Mucosa of stomach (tissue), 1 donor: Measurements from ENCODE around the gene LGALS7.
"Not testable (repeated sequence)": the region's sequence is repeated elsewhere in the genome, so short reads cannot be mapped to it uniquely, and the experiment has no call there.

Experiments used
- H3K27me3 ChIP-seq: one replicate; pipeline ENCODE4 v1.7.0; 2013; ENCODE audit warnings: mild to moderate bottlenecking, low read length; ENCODE audit not compliant: control insufficient read depth, insufficient read depth
- H3K36me3 ChIP-seq: one replicate; pipeline ENCODE4 v1.7.0; 2013; ENCODE audit warnings: low read length; ENCODE audit not compliant: control insufficient read depth, insufficient read depth
- H3K4me1 ChIP-seq: one replicate; pipeline ENCODE4 v1.7.0; 2013; ENCODE audit warnings: mild to moderate bottlenecking, low read length; ENCODE audit not compliant: control insufficient read depth, insufficient read depth
- H3K4me3 ChIP-seq: one replicate; pipeline ENCODE4 v1.7.0; 2013; ENCODE audit warnings: low read length
- H3K9ac ChIP-seq: one replicate; pipeline ENCODE4 v1.7.0; 2013; ENCODE audit warnings: mild to moderate bottlenecking, low read length, moderate library complexity
- H3K9me3 ChIP-seq: one replicate; pipeline ENCODE4 v1.7.0; 2013; ENCODE audit warnings: mild to moderate bottlenecking, low read length, moderate library complexity; ENCODE audit not compliant: control insufficient read depth
- donor health status: Pancreatic carcinoma.

The LGALS7 gene

DNA sequence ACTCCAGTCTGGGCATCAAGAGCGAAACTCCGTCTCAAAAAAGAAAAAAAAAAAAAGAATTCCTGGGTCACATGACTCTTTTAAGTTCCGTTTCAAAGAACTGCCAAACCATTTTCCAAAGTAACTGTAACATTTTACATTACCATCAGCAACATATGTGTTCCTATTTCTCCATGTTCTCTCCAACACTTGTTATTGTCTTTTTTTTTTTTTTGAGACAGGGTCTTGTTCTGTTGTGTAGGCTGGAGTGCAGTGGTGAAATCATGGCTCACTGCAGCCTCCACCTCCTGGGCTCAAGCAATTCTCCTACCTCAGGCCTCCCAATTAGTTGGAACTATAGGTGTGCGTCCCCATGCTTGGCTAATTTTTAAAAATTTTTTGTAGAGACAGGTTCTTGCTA, 22.2 kb upstream of the LGALS7 start:
- Histone ChIP-seq H3K9ac (no peak overlapping the region), H3K4me1 (no peaks in the 10 kb centered on the region), H3K9me3 (no peaks in the 10 kb centered on the region), H3K27me3 (no peaks in the 10 kb centered on the region), H3K36me3 (no peaks in the 10 kb centered on the region), H3K4me3 (no peak overlapping the region)

GRCh38 chr19:38793671-38794070, 20.4 kb upstream of the LGALS7 start:
- Histone ChIP-seq H3K4me3 (no peak overlapping the region), H3K4me1 (no peaks in the 10 kb centered on the region), H3K36me3 (no peaks in the 10 kb centered on the region), H3K9ac (no peak overlapping the region), H3K27me3 (no peaks in the 10 kb centered on the region), H3K9me3 (no peaks in the 10 kb centered on the region)

GRCh38 chr19:38793177-38793576, 19.9 kb upstream of the LGALS7 start:
- Histone ChIP-seq H3K9ac (no peak overlapping the region), H3K9me3 (no peaks in the 10 kb centered on the region), H3K4me1 (no peaks in the 10 kb centered on the region), H3K27me3 (no peaks in the 10 kb centered on the region), H3K4me3 (no peak overlapping the region), H3K36me3 (no peaks in the 10 kb centered on the region)

GRCh38 chr19:38792250-38793111, 19.2 kb upstream of the LGALS7 start:
- H3K9ac ChIP-seq, result no peak overlapping the region
- no peaks in the 10 kb centered on the region for H3K36me3 ChIP-seq
- H3K4me1 ChIP-seq, result no peaks in the 10 kb centered on the region
- no peak overlapping the region for H3K4me3 ChIP-seq
- no peaks in the 10 kb centered on the region for H3K9me3 ChIP-seq
- H3K27me3 ChIP-seq, result no peaks in the 10 kb centered on the region

- not testable (repeated sequence) for H3K27me3 ChIP-seq, H3K9me3 ChIP-seq, H3K4me1 ChIP-seq, H3K36me3 ChIP-seq, H3K4me3 ChIP-seq, H3K9ac ChIP-seq
Measured at GRCh38 chr19:38791451-38792064, 18.2 kb upstream of the LGALS7 start.

DNA sequence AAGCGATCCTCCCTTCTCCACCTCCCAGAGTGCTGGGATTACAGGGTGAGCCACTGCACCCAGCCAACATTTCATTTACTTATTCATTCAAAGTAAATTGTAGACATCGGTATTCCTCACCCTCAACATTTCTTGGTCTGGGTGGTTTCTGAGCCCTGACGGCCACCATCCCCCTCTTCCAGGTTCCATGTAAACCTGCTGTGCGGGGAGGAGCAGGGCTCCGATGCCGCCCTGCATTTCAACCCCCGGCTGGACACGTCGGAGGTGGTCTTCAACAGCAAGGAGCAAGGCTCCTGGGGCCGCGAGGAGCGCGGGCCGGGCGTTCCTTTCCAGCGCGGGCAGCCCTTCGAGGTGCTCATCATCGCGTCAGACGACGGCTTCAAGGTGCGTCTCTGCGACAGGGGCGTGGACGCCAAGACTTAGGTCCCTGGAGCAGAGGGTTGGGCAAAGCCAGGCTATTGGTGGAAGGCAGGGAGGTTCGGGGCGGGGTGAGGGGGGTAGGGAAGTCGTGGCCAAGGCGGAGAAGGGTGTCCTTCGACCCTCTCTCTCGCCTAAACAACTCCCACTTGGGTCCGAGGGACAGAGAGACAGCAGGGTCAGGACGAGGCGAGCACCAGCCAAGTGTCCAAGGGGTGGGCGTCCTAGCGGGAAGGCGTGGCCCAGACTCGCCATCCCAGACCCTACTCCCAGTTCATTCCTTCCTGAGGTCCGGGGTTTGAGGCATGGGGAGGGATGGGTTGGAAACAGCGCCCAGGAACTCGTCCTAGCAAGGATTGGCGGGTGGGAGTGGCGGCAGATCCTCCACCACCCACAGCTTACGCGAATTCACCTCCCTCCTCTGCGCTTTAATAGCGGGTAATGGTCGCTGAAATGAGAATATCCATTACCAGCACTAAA, 17.4 kb upstream of the LGALS7 start:
- H3K4me3 ChIP-seq, H3K4me1 ChIP-seq, H3K27me3 ChIP-seq, H3K36me3 ChIP-seq, H3K9ac ChIP-seq, H3K9me3 ChIP-seq: not testable (repeated sequence)

DNA sequence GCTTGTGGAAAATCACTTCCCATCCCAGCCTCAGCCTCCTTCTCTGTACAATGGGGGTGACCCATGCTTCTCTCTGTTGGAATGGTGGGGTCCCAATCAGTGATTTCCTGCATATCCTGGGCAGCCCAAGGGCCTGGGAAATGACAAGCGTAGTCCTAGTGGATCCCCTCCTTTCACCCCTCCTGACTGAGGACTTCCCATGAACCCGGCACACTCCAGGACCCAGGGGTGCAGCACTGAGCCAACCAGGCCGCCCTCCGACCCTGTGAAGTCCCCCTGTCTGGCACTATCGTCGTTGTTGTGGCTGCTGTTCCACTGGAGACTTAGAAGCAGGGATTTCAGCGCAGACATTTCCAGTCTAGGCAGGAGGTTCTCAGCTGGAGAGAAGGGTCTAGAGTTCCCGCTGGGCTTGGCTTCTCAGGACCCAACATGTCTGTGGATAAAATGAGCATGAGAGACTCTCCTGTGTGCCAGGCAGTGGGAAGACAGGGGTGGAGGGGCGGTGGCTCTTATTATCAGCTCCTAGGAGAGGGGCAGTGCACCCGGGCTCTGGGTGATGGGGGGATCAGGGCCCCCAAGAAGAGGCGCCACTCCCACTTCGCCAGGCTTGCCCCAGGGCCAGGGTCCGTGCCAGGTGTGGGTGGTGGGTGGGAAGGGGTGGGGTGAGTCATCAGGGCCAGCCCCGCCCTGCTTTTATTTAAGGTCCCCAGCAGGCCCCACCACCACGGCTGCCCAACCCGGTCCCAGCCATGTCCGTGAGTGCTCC, 15.3 kb upstream of the LGALS7 start, which contains the start of gene LGALS7B:
Gene LGALS7B (plus strand): TSS at position 723 of the 766 bp plus-strand sequence. CDS start 27 bp downstream, at position 750.
- Histone ChIP-seq H3K36me3 (no peaks in the 10 kb centered on the region), H3K4me1 (peaks cover 3% of the 10 kb centered on the region), H3K9ac (no peak within 1 kb of the TSS), H3K4me3 (no peak within 1 kb of the TSS), H3K9me3 (no peaks in the 10 kb centered on the region), H3K27me3 (no peaks in the 10 kb centered on the region)

DNA sequence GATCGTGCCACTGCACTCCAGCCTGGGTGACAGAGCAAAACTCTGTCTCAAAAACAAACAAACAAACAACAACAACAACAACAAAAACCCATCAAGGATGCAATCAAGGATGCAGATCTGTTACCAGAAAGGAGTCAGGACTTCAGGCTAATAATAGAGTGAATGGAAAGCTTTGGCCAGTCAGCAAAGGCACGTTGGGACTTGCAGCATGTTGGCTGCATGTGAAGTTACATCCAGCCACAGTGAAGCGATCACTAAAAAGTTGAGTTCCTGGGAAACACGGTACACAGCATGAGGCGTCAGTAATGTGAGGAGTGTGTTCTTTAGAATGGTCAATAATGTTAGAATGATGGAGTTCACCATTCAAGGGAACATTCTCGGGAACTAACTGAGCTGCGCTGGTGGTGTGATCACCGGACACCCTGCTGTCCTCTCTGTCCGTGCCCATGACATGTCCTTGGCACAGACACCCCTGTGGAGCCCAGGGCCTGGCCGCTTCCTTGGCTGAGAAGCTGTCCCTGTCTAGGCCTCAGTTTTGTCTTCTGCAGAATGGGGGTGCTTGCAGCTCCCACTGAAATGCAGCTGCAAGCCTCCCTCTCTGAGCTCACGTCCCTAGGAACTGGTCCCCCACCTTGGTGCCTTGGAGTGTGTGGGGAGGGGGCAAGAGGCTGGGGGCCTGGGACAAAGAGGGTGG, 13.4 kb upstream of the LGALS7 start:
- Histone ChIP-seq H3K27me3 (no peaks in the 10 kb centered on the region), H3K4me1 (peaks cover 3% of the 10 kb centered on the region), H3K9ac (no peak overlapping the region), H3K9me3 (no peaks in the 10 kb centered on the region), H3K36me3 (no peaks in the 10 kb centered on the region), H3K4me3 (no peak overlapping the region)

DNA sequence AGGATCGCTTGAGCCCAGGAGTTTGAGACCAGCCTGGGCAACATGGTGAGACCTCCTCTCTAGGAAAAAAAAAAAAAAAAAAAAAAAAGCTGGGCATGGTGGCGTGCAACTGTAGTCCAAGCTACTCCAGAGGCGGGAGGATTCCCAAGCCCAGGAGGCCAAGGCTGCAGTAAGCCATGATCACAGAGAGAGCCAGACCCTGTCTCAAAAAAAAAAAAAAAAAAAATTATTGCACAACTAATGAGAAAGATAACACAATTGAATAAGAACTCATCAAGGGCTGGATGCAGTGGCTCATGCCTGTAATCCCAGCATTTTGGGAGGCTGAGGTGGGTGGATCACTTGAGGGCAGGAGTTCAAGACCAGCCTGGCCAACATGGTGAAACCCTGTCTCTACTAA, 12.7 kb upstream of the LGALS7 start:
- H3K36me3 ChIP-seq, H3K4me1 ChIP-seq, H3K9me3 ChIP-seq, H3K27me3 ChIP-seq, H3K9ac ChIP-seq, H3K4me3 ChIP-seq: not testable (repeated sequence)

DNA sequence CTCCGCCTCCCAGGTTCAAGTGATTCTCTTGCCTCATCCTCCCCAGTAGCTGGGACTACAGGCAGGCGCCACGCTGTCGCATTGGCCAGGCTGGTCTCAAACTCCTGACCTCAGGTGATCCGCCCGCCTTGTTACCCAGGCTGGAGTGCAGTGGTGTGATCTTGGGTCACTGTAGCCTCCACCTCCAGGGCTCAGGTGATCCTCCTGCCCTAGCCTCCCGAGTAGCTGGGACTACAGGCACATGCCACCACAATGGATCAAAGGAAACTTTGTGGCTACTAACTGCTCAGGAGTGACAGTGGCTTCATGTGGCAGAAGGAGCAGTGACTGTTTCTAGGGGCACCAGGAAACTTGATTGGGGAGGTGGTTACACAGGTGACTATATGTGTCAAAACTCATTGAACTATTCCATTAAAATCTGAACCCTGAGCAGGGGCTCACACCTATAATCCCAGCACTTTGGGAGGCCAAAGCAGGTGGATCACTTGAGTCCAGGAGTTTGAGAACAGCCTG, 11.9 kb upstream of the LGALS7 start:
- no peak overlapping the region for H3K4me3 ChIP-seq
- H3K36me3 ChIP-seq, result no peaks in the 10 kb centered on the region

GRCh38 chr19:38784224-38784623, 10.9 kb upstream of the LGALS7 start:
- H3K9ac ChIP-seq, result no peak overlapping the region
- no peaks in the 10 kb centered on the region for H3K9me3 ChIP-seq
- H3K4me3 ChIP-seq, result no peak overlapping the region
- no peaks in the 10 kb centered on the region for H3K36me3 ChIP-seq
- no peaks in the 10 kb centered on the region for H3K27me3 ChIP-seq
- peaks cover 3% of the 10 kb centered on the region for H3K4me1 ChIP-seq

More for the DNA sequence above, 11.9 kb upstream of the LGALS7 start:
- Histone ChIP-seq H3K9me3 (no peaks in the 10 kb centered on the region), H3K4me1 (peaks cover 3% of the 10 kb centered on the region), H3K27me3 (no peaks in the 10 kb centered on the region), H3K9ac (no peak overlapping the region)
